Measurements from ENCODE around the gene OR51B5.

GRCh38 chr11:5335170-5335569, 8.2 kb downstream of the OR51B5 start:
- TF ChIP-seq CTCF (conservative IDR thresholded peaks at IDR 0.05; ENCODE audit: low read depth, low read length) (no peak), EZH2 (IDR thresholded peaks at IDR 0.05; ENCODE audit: borderline replicate concordance, low read depth, low read length, poor library complexity, severe bottlenecking) (no peak)
